ENCODE data around the gene ALK. TPM values are rescaled to one million over a fixed set of nuclear protein-coding genes. Genes with fewer than 3 reads are reported as not detected.

Gene ALK
- total RNA-seq, 2 experiments from 2014 or later, result not detected

DNA sequence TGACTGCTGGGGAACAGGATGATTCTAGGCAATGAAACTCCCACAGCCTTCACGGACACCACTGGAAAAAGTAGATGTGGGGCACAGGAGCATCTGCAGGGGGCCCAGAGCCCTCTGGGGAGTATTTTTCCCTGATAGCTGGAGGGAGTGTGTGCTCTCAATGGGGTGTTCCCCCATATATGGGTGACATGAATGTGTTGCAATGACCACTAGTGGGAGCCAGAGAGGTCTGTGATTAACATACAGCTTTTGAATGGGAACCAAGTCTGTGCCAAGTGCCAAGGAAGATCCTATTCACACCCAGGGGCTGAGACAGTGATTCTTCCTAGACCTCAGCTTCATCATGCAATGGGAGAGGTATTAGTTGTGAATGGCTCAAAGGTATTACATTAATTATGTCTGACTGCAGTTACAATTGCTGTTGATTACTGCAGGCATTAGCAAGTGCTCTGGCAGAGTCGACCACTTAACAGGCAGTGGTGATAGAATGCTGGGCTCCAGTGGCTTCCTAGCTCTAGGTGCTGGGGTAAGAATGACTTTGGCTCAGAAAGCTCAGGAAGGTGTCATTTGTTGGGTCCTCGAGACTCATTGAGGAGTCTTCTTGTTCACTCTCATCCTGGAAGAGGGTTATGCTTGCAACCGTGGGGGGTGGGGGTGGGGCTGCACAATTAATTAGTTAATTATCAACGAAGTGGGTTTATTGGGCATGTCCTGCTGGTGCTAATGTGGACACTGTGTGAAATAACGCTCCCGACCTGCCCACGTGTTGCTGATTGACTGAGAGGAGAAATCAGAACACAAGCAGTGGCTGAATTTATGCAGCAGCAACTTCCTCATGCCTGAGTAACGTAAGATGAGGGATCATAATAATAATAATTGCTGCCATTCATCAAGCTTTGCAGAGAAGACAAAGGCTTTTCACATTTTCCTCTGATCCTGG is 612.0 kb downstream of the ALK start:
- DNase-seq, result no peak
- POLR2A ChIA-PET, result no interaction called here
- Mint-ChIP-seq H3K9me3 (no peaks in the 10 kb centered on the region), H3K4me3 (no peak overlapping the region), H3K36me3 (no peaks in the 10 kb centered on the region), H3K4me1 (peaks cover 4% of the 10 kb centered on the region), H3K27ac (no peak overlapping the region), H3K27me3 (peaks cover 34% of the 10 kb centered on the region)
- ATAC-seq (ENCODE audit: low read depth), result peak; percentile 71

- Mint-ChIP-seq H3K27ac (no peak overlapping the region), H3K4me3 (no peak overlapping the region), H3K9me3 (no peaks in the 10 kb centered on the region), H3K27me3 (peaks cover 29% of the 10 kb centered on the region), H3K36me3 (no peaks in the 10 kb centered on the region), H3K4me1 (peaks cover 2% of the 10 kb centered on the region)
- POLR2A ChIA-PET, result no interaction called here
- ATAC-seq (ENCODE audit: low read depth) (no peak), DNase-seq (no peak)
Observed at GRCh38 chr2:29308366-29308765, 613.0 kb downstream of the ALK start.

GRCh38 chr2:29307519-29307918 is 613.9 kb downstream of the ALK start:
- Mint-ChIP-seq H3K4me1 (peaks cover 1% of the 10 kb centered on the region), H3K9me3 (no peaks in the 10 kb centered on the region), H3K27ac (no peak overlapping the region), H3K4me3 (no peak overlapping the region), H3K36me3 (no peaks in the 10 kb centered on the region), H3K27me3 (peaks cover 27% of the 10 kb centered on the region)
- no peak for ATAC-seq (ENCODE audit: low read depth)
- POLR2A ChIA-PET, result no interaction called here
- DNase-seq, result no peak

DNA sequence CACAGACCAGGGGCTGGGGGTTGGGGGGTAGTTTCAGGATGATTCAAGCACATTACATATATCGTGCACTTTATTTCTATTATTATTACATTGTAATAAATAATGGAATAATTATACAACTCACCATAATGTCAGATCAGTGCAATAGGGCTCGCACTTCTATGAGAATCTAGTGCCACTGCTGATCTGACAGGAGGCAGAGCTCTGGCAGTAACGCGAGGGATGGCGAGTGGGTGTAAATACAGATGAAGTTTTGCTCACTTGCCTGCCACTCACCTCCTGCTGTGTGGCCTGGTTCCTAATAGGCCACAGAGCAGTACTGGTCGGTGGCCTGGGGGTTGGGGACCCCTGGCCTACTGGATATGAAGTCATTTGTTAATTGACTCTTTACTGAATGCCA is 615.6 kb downstream of the ALK start:
- Mint-ChIP-seq H3K9me3 (no peaks in the 10 kb centered on the region), H3K27me3 (peaks cover 22% of the 10 kb centered on the region)
- POLR2A ChIA-PET, result no interaction called here

GRCh38 chr2:29304399-29305060 is 616.9 kb downstream of the ALK start:
- ATAC-seq (ENCODE audit: low read depth) (no peak), DNase-seq (no peak)
- Mint-ChIP-seq H3K27me3 (peaks cover 19% of the 10 kb centered on the region), H3K27ac (no peak overlapping the region), H3K9me3 (no peaks in the 10 kb centered on the region), H3K4me1 (peaks cover 3% of the 10 kb centered on the region), H3K36me3 (no peaks in the 10 kb centered on the region), H3K4me3 (no peak overlapping the region)
- POLR2A ChIA-PET, result no interaction called here

More for the DNA sequence above, 615.6 kb downstream of the ALK start:
- Mint-ChIP-seq H3K36me3 (no peaks in the 10 kb centered on the region), H3K4me3 (no peak overlapping the region), H3K27ac (no peak overlapping the region), H3K4me1 (peaks cover 3% of the 10 kb centered on the region)
- no peak for ATAC-seq (ENCODE audit: low read depth)
- DNase-seq, result no peak

DNA sequence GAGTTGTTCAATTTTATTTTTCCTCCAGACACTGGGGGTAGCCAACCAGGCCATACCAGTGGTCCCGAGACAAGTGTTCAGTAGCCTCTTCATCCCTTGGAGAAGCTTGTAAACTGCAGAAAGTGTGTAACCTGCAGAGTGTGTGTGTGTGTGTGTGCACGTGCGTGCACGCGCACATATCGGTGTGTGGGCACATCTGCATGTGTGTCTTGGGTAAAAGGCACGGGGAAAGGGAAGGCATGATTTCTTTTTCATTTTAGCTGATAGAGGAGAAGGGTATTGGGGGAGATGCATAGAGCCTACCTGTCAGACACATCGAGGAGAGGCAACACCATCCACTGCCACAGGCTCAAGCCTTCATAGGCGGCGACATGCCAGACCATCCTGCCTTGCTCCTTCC is 624.8 kb downstream of the ALK start:
- Mint-ChIP-seq H3K4me3 (no peak overlapping the region), H3K4me1 (peaks cover 3% of the 10 kb centered on the region), H3K9me3 (no peaks in the 10 kb centered on the region), H3K36me3 (no peaks in the 10 kb centered on the region), H3K27me3 (peaks cover 18% of the 10 kb centered on the region), H3K27ac (no peak overlapping the region)
- no peak for ATAC-seq (ENCODE audit: low read depth)
- POLR2A ChIA-PET, result no interaction called here
- no peak for DNase-seq

GRCh38 chr2:29295845-29296244 is 625.5 kb downstream of the ALK start:
- Mint-ChIP-seq H3K4me1 (no peaks in the 10 kb centered on the region), H3K27me3 (peaks cover 18% of the 10 kb centered on the region), H3K9me3 (no peaks in the 10 kb centered on the region), H3K27ac (no peak overlapping the region), H3K36me3 (no peaks in the 10 kb centered on the region), H3K4me3 (no peak overlapping the region)
- POLR2A ChIA-PET, result no interaction called here
- DNase-seq (no peak), ATAC-seq (ENCODE audit: low read depth) (no peak)

- Mint-ChIP-seq H3K27ac (no peak overlapping the region), H3K4me1 (no peaks in the 10 kb centered on the region), H3K27me3 (peaks cover 17% of the 10 kb centered on the region), H3K4me3 (no peak overlapping the region), H3K9me3 (no peaks in the 10 kb centered on the region), H3K36me3 (no peaks in the 10 kb centered on the region)
- DNase-seq (no peak), ATAC-seq (ENCODE audit: low read depth) (no peak)
- POLR2A ChIA-PET, result no interaction called here
Observed at GRCh38 chr2:29293830-29294438, 627.5 kb downstream of the ALK start.

DNA sequence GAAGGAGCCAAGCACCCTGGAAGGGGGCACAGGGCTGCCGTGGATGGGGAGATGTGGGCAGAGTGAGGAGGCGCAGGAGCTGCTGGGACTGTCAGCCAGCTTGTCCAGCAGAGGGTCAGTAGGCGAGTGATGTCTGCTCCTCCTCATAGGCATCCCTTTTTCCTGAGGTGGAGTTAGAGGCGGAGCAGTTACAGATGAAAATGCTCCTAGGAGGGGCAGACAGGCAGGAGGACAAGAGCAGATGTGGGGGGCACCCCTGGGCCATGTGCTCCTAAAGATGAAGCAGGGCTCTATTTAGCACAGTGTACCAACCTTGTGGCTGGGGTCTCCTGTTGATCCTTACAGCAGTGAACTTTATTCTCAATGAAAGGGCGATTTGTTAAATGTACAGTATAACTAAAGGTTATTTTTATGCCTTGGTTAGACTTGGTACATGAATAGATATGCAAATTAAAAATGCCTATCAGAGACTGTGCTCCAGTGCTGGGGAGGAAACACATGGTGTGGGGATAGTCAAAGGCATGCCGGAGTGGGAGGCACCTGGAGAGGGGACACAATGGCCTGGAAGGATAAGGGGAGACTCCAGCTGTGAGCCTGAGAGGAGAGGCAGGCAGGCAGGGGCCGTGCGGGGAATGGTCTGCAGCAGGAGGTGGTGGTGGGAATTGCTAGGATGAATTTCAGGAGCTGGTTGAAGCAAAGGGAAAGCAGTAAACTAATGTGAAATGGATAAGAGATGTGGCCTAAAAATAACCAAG is 630.9 kb downstream of the ALK start:
- H3K27me3 Mint-ChIP-seq, result peaks cover 9% of the 10 kb centered on the region
- POLR2A ChIA-PET, result no interaction called here
- no peaks in the 10 kb centered on the region for H3K4me1 Mint-ChIP-seq
- no peaks in the 10 kb centered on the region for H3K9me3 Mint-ChIP-seq
- no peak overlapping the region for H3K4me3 Mint-ChIP-seq
- DNase-seq (no peak), ATAC-seq (ENCODE audit: low read depth) (no peak)
- H3K27ac Mint-ChIP-seq, result no peak overlapping the region
- no peaks in the 10 kb centered on the region for H3K36me3 Mint-ChIP-seq

- POLR2A ChIA-PET, result no interaction called here
- ATAC-seq (ENCODE audit: low read depth), result no peak
Observed at GRCh38 chr2:29284671-29285070, 636.7 kb downstream of the ALK start.

GRCh38 chr2:29281916-29282247 is 639.5 kb downstream of the ALK start:
- Mint-ChIP-seq H3K4me1 (no peaks in the 10 kb centered on the region), H3K4me3 (no peak overlapping the region), H3K9me3 (no peaks in the 10 kb centered on the region), H3K27ac (no peak overlapping the region), H3K36me3 (no peaks in the 10 kb centered on the region), H3K27me3 (peaks cover 2% of the 10 kb centered on the region)
- ATAC-seq (ENCODE audit: low read depth) (no peak), DNase-seq (no peak)
- POLR2A ChIA-PET, result no interaction called here

More at GRCh38 chr2:29284671-29285070, 636.7 kb downstream of the ALK start:
- Mint-ChIP-seq H3K4me1 (no peaks in the 10 kb centered on the region), H3K4me3 (no peak overlapping the region), H3K27ac (no peak overlapping the region), H3K27me3 (peaks cover 2% of the 10 kb centered on the region), H3K36me3 (no peaks in the 10 kb centered on the region), H3K9me3 (no peaks in the 10 kb centered on the region)
- DNase-seq, result no peak

- Mint-ChIP-seq H3K4me1 (no peaks in the 10 kb centered on the region), H3K9me3 (no peaks in the 10 kb centered on the region), H3K27ac (no peak overlapping the region), H3K36me3 (no peaks in the 10 kb centered on the region), H3K27me3 (peaks cover 6% of the 10 kb centered on the region), H3K4me3 (no peak overlapping the region)
- DNase-seq (no peak), ATAC-seq (ENCODE audit: low read depth) (no peak)
- POLR2A ChIA-PET, result no interaction called here
Observed at GRCh38 chr2:29281086-29281915, 640.1 kb downstream of the ALK start.

DNA sequence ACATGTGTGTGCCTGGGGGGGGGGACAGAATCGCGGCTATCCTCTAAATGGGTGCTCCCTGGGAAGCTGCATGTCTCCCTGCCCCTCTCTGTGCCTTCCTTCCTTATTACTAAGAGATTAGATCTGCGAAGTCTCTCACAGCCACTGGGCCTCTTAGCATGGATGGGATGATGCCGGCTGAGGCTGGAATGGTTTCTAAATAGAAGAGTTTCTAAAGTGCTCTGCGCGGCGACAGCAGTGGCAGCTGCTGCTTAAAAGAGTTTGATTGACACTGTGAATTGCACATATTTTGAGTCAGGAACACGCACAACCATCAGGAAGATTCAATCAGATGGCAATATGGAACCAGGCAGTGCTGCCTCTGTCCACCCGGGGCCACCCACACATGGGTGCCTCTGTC is 642.4 kb downstream of the ALK start:
- no peak overlapping the region for H3K27ac Mint-ChIP-seq
- no peak for DNase-seq
- H3K36me3 Mint-ChIP-seq, result no peaks in the 10 kb centered on the region
- H3K4me3 Mint-ChIP-seq, result no peak overlapping the region
- POLR2A ChIA-PET, result no interaction called here
- H3K27me3 Mint-ChIP-seq, result peaks cover 12% of the 10 kb centered on the region
- no peaks in the 10 kb centered on the region for H3K4me1 Mint-ChIP-seq
- no peak for ATAC-seq (ENCODE audit: low read depth)
- H3K9me3 Mint-ChIP-seq, result no peaks in the 10 kb centered on the region
